H1 (cell line): Measurements from ENCODE around the gene POLN. TPM values are rescaled to one million over a fixed set of nuclear protein-coding genes. Genes with fewer than 3 reads are reported as not detected.

Experiments
- CTCF ChIA-PET: fragments of 300-600 bp; sonication (Branson Sonifier 250); formaldehyde crosslinking; loops from one replicate; lab custom pipeline; 2021; ENCODE audit not compliant: partially characterized antibody; lab: Charles Lee
- POLR2A ChIA-PET: fragments of 300-600 bp; sonication (Branson Sonifier 250); formaldehyde crosslinking; loops from one replicate; lab custom pipeline; 2021; ENCODE audit warnings: inconsistent platforms; ENCODE audit not compliant: partially characterized antibody; lab: Charles Lee
- DNase-seq, 2 experiments: peaks; one replicate each; pipeline versions ENCODE4 v3.0.0 to v3.0.0-alpha.2; 2010 to 2022; ENCODE audit warnings: low spot score in 2 of 2, low read depth in 1 of 2, mixed read lengths in 1 of 2
- FAIRE-seq: peaks from 2 replicates; lab custom pipeline; 2011; peaks lifted over from hg19 to GRCh38; lab: Jason Lieb, UNC
- H2AFZ ChIP-seq: 2 replicates; pipeline ENCODE4 v1.8.1; 2012; ENCODE audit warnings: low read length, inconsistent platforms
- H2AK5ac ChIP-seq: 2 replicates; pipeline ENCODE4 v1.6.1; 2013; ENCODE audit warnings: low read depth, low read length
- H2BK120ac ChIP-seq: replicated peaks from 2 replicates; pipeline ENCODE3; 2013; ENCODE audit warnings: low read depth, low read length, inconsistent platforms
- H2BK12ac ChIP-seq: 2 replicates; pipeline ENCODE4 v1.6.1; 2013; ENCODE audit warnings: low read depth, low read length
- H2BK15ac ChIP-seq: 2 replicates; pipeline ENCODE4 v1.6.1; 2013; ENCODE audit warnings: low read length
- H2BK20ac ChIP-seq: 2 replicates; pipeline ENCODE4 v1.6.1; 2013; ENCODE audit warnings: low read length
- H2BK5ac ChIP-seq: 2 replicates; pipeline ENCODE4 v1.6.1; 2013; ENCODE audit warnings: low read depth, low read length
- H3K14ac ChIP-seq: 2 replicates; pipeline ENCODE4 v1.6.1; 2013; ENCODE audit warnings: inconsistent platforms; ENCODE audit not compliant: insufficient read length
- H3K18ac ChIP-seq: 2 replicates; pipeline ENCODE4 v1.6.1; 2013; ENCODE audit warnings: low read length; ENCODE audit errors: extremely low read depth
- H3K23ac ChIP-seq: 2 replicates; pipeline ENCODE4 v1.6.1; 2013; ENCODE audit warnings: inconsistent platforms; ENCODE audit not compliant: insufficient read length
- H3K23me2 ChIP-seq: 2 replicates; pipeline ENCODE4 v1.6.1; 2013; ENCODE audit warnings: low read depth, low read length
- H3K27ac ChIP-seq: 2 replicates; pipeline ENCODE4 v1.6.1; 2011; ENCODE audit warnings: low read depth, low read length, inconsistent platforms
- H3K27me3 ChIP-seq, 4 experiments: replicated peaks in 1 of 4; 1 replicate in 1 of 4; 2 replicates in 3 of 4; pipeline versions ENCODE4 v1.6.1 to v1.8.1; 2011 to 2013; ENCODE audit warnings: low read length in 3 of 4, mild to moderate bottlenecking in 3 of 4, inconsistent platforms in 2 of 4, mixed read lengths in 2 of 4, moderate library complexity in 1 of 4; ENCODE audit not compliant: control insufficient read depth in 3 of 4, insufficient read depth in 3 of 4; ENCODE audit errors: extremely low read depth in 1 of 4
- H3K36me3 ChIP-seq, 4 experiments: 2 replicates each; pipeline versions ENCODE4 v1.6.1 to v1.8.1; 2011 to 2013; ENCODE audit warnings: mild to moderate bottlenecking in 4 of 4, low read length in 3 of 4, moderate library complexity in 2 of 4, control low read depth in 1 of 4, inconsistent platforms in 1 of 4; ENCODE audit not compliant: insufficient read depth in 4 of 4, control insufficient read depth in 2 of 4
- H3K4ac ChIP-seq: replicated peaks from 2 replicates; pipeline ENCODE3; 2013; ENCODE audit warnings: low read length, low read depth, mixed read lengths, inconsistent platforms; ENCODE audit not compliant: insufficient read length
- H3K4me1 ChIP-seq, 4 experiments: replicated peaks in 1 of 4; 1 replicate in 1 of 4; 2 replicates in 3 of 4; pipeline versions ENCODE4 v1.6.1 to v1.8.1; 2011 to 2013; ENCODE audit warnings: low read length in 3 of 4, inconsistent platforms in 2 of 4, mixed read lengths in 1 of 4; ENCODE audit not compliant: insufficient read depth in 4 of 4, control insufficient read depth in 3 of 4
- H3K4me2 ChIP-seq, 2 experiments: 2 replicates each; pipeline versions ENCODE4 v1.6.1 to v1.8.1; 2011 to 2013; ENCODE audit warnings: low read depth in 2 of 2, low read length in 2 of 2, control low read depth in 1 of 2, inconsistent platforms in 1 of 2, mild to moderate bottlenecking in 1 of 2; ENCODE audit not compliant: insufficient read depth in 1 of 2
- H3K4me3 ChIP-seq, 4 experiments: fragments of 200-600, 300-600 bp in 1 of 4; sonication (generic), shearing (Covaris generic), sonication (Bioruptor Twin) in 1 of 4; 2 replicates each; pipeline versions ENCODE4 v1.5.1 to v1.8.1; 2011 to 2016; ENCODE audit warnings: low read length in 4 of 4, low read depth in 3 of 4, control low read depth in 2 of 4, inconsistent platforms in 2 of 4, mild to moderate bottlenecking in 2 of 4, mixed read lengths in 1 of 4, moderate library complexity in 1 of 4; ENCODE audit not compliant: insufficient read depth in 2 of 4; ENCODE audit errors: extremely low read depth in 1 of 4
- H3K56ac ChIP-seq: replicated peaks from 2 replicates; pipeline ENCODE3; 2013; ENCODE audit warnings: low read depth, mild to moderate bottlenecking, mixed read lengths, low read length, inconsistent platforms; ENCODE audit not compliant: insufficient read length
- H3K79me1 ChIP-seq: 2 replicates; pipeline ENCODE4 v1.6.1; 2013; ENCODE audit warnings: low read depth, low read length, control low read depth
- H3K79me2 ChIP-seq, 2 experiments: 2 replicates each; pipeline versions ENCODE4 v1.6.1 to v1.8.1; 2012 to 2013; ENCODE audit warnings: low read length in 2 of 2, mild to moderate bottlenecking in 2 of 2, inconsistent platforms in 1 of 2; ENCODE audit not compliant: insufficient read depth in 2 of 2, control insufficient read depth in 1 of 2
- H3K9ac ChIP-seq, 4 experiments: replicated peaks in 1 of 4; 1 replicate in 1 of 4; 2 replicates in 3 of 4; pipeline versions ENCODE4 v1.6.1 to v1.8.1; 2011 to 2013; ENCODE audit warnings: low read depth in 3 of 4, low read length in 3 of 4, control low read depth in 2 of 4, mild to moderate bottlenecking in 2 of 4, moderate library complexity in 2 of 4, inconsistent platforms in 1 of 4; ENCODE audit errors: extremely low read depth in 1 of 4
- H3K9me3 ChIP-seq, 2 experiments: 2 replicates each; pipeline versions ENCODE4 v1.6.1 to v1.8.1; 2012 to 2013; ENCODE audit warnings: mild to moderate bottlenecking in 2 of 2, moderate library complexity in 2 of 2, control low read depth in 1 of 2, inconsistent platforms in 1 of 2, low read depth in 1 of 2, low read length in 1 of 2, mixed read lengths in 1 of 2; ENCODE audit not compliant: insufficient read depth in 2 of 2
- H4K20me1 ChIP-seq, 2 experiments: replicated peaks in 1 of 2; 2 replicates each; pipeline versions ENCODE3 to v1.8.1; 2011 to 2013; ENCODE audit warnings: inconsistent platforms in 2 of 2, low read length in 2 of 2, mild to moderate bottlenecking in 1 of 2; ENCODE audit not compliant: insufficient read depth in 2 of 2, control insufficient read depth in 1 of 2
- H4K5ac ChIP-seq: 2 replicates; pipeline ENCODE4 v1.6.1; 2013; ENCODE audit warnings: low read length, low read depth, mixed read lengths, inconsistent platforms; ENCODE audit not compliant: insufficient read length
- H4K8ac ChIP-seq: 2 replicates; pipeline ENCODE4 v1.8.0; 2013; ENCODE audit warnings: mild to moderate bottlenecking, moderate library complexity, low read length, inconsistent platforms; ENCODE audit not compliant: insufficient read depth; ENCODE audit errors: extremely low read depth
- H4K91ac ChIP-seq: replicated peaks from 2 replicates; pipeline ENCODE3; 2013; ENCODE audit warnings: low read length, mixed read lengths, inconsistent platforms; ENCODE audit not compliant: insufficient read length
- BCL11A ChIP-seq, 2 experiments: IDR thresholded peaks; one replicate each; pipeline ENCODE4 v1.6.1; 2011; ENCODE audit warnings: low read depth in 2 of 2, low read length in 2 of 2, mild to moderate bottlenecking in 2 of 2
- CREB1 ChIP-seq: IDR thresholded peaks from 2 replicates; pipeline ENCODE4 v1.6.1; 2012; ENCODE audit warnings: inconsistent platforms
- MAFK ChIP-seq: IDR thresholded peaks from 2 replicates; pipeline ENCODE4 v1.6.1; 2012; ENCODE audit warnings: low read depth, mild to moderate bottlenecking, improper control_type of control experiment, low read length
- WGBS, 2 experiments: shearing (Covaris generic) in 1 of 2; methylation state at CpG; one replicate each; pipeline versions ENCODE4 v1.1.6 to v1.1.7; 2013 to 2015; ENCODE audit warnings: low lambda C conversion rate in 2 of 2, mixed read lengths in 2 of 2, inconsistent platforms in 1 of 2, low coverage in 1 of 2, missing lambda C conversion rate in 1 of 2; ENCODE audit not compliant: insufficient replicate concordance in 2 of 2, insufficient coverage in 1 of 2, insufficient read length in 1 of 2; ENCODE audit errors: extremely low coverage in 1 of 2, missing lambda C conversion rate in 1 of 2; 5-methylcytosine and 5-hydroxymethylcytosine counted together
- polyA plus RNA-seq, 7 experiments: library from polyadenylated mRNA; depleted of rRNA in 3 of 7; stranded (reverse) in 5 of 7; unstranded in 2 of 7; fragments of >200 nt in 5 of 7; fragments of 200-250 nt in 2 of 7; gene quantifications; 1 replicate in 5 of 7; 2 replicates in 1 of 7; 4 replicates in 1 of 7; pipeline versions ENCODE4 v1.2.1 to v1.2.3, GENCODE V29; 2011 to 2013; ENCODE audit warnings: missing spikeins in 2 of 7, mixed read lengths in 2 of 7
- total RNA-seq: library from RNA; stranded (reverse); fragmentation: NEBNext Ultra II Directional; extraction: Animal tissue kit (Norgen Biotek cat#: 25700); gene quantifications from 2 replicates; pipeline ENCODE4 v1.2.1, GENCODE V29; 2021

Gene POLN
- total and polyA plus RNA-seq, 2 of the 8 experiments (the other 6 are each of a cell fraction or from before 2014, with no cell fraction given): 0.98 to 1.5 TPM

GRCh38 chr4:2262944-2263250 is 21.0 kb upstream of the POLN start:
- no peak overlapping the region for H2BK12ac ChIP-seq
- no peaks in the 10 kb centered on the region for H3K27me3 ChIP-seq
- H4K91ac ChIP-seq: peak overlapping the region; percentile 10
- peak overlapping the region; percentile 65 to 96 for H3K4me2 ChIP-seq
- H3K56ac ChIP-seq: no peak overlapping the region
- FAIRE-seq: no peak
- no peak overlapping the region for H2AFZ ChIP-seq
- H3K4me3 ChIP-seq: peak overlapping the region; percentile 40 to 76 (median 54)
- CTCF ChIA-PET: interaction anchor here (2.2 kb wide), 1 partner anchor 42 kb away, joined by 6 read pairs; no protein-coding TSS in a partner anchor
- no peak overlapping the region for H3K27ac ChIP-seq
- WGBS, 2 experiments: 51% methylated on average over 9 of the region's 13 CpGs; no CpG with 5 or more reads in 1 of the 2 experiments
- H3K79me2 ChIP-seq: no peaks in the 10 kb centered on the region
- H3K9ac ChIP-seq: no peak overlapping the region
- no peak overlapping the region for H2BK15ac ChIP-seq
- H2BK5ac ChIP-seq: no peak overlapping the region
- H3K23me2 ChIP-seq: peaks cover 10% of the 10 kb centered on the region; the same call in 1 of the 2 replicates
- no peak overlapping the region for H3K18ac ChIP-seq
- no peak overlapping the region for H3K14ac ChIP-seq
- H4K5ac ChIP-seq: no peak overlapping the region
- H3K36me3 ChIP-seq: no peaks in the 10 kb centered on the region; a peak in 1 of 8 replicates
- no peak overlapping the region for H2BK20ac ChIP-seq
- POLR2A ChIA-PET: interaction anchor here (1.0 to 1.3 kb wide), 2 partner anchors 72 to 74 kb away, joined by 3 read pairs; no protein-coding TSS in a partner anchor
- peak overlapping the region; percentile 85; the same call in 1 of the 2 replicates for H4K8ac ChIP-seq
- TF ChIP-seq BCL11A (IDR thresholded peaks at IDR 0.05; ENCODE audit: low read depth in 2 of 2, low read length in 2 of 2) (no peak), CREB1 (no peak), MAFK (no peak)
- peaks cover 0 to 9% (median 4%) of the 10 kb centered on the region in 4 experiments; a peak in 5 of 7 replicates for H3K4me1 ChIP-seq
- DNase-seq: no peak
- no peak overlapping the region for H3K23ac ChIP-seq
- H3K4ac ChIP-seq: no peak overlapping the region
- H2BK120ac ChIP-seq: no peak overlapping the region
- H2AK5ac ChIP-seq: no peak overlapping the region
- H3K9me3 ChIP-seq: no peaks in the 10 kb centered on the region
- H3K79me1 ChIP-seq: no peaks in the 10 kb centered on the region
- peaks cover 0 to 6% of the 10 kb centered on the region in 2 experiments for H4K20me1 ChIP-seq
